ENCODE data around the gene SORCS1.

DNA sequence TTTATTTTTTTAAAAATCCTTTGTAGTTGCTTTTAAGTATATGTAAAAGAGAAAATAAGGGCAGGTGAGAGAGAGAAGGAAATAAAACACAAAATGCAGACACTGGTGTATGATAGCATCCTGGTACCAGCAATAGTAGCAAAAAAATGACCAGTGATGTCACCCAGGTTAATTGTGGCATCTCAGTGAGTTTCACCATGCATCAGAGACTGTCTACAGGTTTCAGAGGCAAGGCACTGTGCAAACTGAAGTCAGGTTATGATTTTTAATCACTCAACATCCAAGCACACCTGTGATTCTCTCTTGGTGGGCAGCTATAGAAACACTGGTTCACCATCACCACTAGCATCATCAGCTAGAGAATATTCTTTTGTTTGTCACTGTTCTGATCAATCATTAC is 509.3 kb downstream of the SORCS1 start:
- TF ChIP-seq POLR2AphosphoS5 (IDR thresholded peaks at IDR 0.05) (no peak), POLR2A (IDR thresholded peaks at IDR 0.05) (no peak)
- TF ChIP-seq, protein P1, sequence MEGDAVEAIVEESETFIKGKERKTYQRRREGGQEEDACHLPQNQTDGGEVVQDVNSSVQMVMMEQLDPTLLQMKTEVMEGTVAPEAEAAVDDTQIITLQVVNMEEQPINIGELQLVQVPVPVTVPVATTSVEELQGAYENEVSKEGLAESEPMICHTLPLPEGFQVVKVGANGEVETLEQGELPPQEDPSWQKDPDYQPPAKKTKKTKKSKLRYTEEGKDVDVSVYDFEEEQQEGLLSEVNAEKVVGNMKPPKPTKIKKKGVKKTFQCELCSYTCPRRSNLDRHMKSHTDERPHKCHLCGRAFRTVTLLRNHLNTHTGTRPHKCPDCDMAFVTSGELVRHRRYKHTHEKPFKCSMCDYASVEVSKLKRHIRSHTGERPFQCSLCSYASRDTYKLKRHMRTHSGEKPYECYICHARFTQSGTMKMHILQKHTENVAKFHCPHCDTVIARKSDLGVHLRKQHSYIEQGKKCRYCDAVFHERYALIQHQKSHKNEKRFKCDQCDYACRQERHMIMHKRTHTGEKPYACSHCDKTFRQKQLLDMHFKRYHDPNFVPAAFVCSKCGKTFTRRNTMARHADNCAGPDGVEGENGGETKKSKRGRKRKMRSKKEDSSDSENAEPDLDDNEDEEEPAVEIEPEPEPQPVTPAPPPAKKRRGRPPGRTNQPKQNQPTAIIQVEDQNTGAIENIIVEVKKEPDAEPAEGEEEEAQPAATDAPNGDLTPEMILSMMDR (IDR thresholded peaks at IDR 0.05): no peak
